NOMO-1 treated with DMSO at 0.1 percent for 48 hours (cell line): ENCODE data around the gene ERN1.

Experiments used
- DNase-seq: peaks from one replicate; lab custom pipeline; 2025; ENCODE audit not compliant: unreplicated experiment; lab: John Stamatoyannopoulos, UW

ERN1 gene

GRCh38 chr17:64084940-64085649 lies 44.8 kb downstream of the ERN1 start:
- no peak for DNase-seq

DNA sequence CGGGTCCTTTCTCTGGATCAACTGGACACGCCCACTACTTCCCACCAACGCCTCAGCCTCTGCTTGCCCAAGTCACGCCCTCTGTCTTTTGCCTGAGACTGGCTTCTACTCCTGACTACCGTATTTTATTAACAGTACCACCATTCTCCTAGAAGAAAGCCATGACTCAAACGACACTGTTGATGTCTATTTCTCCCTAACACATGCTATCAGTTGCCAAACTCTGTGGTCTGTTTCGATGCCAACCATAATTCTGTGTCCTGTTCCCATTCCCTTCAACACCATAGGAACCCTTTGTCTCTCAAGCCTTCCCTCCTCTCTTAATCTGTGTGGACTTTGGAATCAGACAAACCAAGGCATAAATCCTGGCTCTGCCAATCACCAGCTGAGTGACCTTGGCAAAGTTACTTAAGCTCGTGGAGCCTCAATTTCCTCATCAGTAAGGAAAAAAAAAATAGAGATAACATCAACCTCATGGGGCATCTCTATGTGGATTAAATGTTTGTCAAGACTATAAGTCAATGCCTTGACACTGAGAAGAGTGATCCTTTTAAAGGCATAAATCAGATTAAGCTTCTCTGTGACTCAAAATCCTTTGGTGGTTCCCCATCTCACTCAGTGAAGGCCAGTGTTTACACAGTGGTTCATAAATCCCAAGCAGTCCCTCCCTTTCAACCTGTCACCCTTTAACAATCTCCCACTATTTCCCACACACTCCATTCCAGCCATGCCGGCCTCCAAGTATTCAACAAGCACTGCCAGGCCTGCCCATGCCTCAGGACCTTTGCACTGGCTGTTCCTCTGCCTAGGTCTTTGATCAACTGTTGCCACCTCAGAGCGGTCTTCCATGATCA lies 45.6 kb downstream of the ERN1 start:
- DNase-seq, result peak; percentile 9

DNA sequence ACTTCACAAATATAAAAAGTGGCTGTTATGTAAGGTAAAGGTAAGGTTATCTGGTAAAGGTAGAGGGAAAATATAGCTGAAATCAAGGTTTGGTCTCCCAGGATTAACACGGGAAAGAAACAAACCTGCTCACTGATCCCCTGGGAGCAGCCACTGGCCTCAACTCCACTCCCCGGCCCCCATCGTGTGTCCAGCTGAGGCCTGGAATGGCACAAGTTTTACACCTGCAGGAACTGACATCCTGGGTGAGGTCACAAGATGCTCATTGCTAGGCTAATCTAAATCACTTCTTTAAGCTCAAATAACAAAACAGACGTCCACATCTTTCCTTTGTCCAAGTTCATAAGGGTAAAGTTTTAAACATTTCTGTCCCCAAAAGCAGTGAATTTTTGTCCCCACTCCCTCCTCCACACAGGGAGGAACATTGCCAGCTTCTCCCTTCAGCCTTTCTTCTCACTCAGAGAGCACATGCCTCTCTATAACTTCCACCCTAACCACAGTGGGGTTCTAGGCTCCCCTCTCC lies 46.3 kb downstream of the ERN1 start:
- no peak for DNase-seq

DNA sequence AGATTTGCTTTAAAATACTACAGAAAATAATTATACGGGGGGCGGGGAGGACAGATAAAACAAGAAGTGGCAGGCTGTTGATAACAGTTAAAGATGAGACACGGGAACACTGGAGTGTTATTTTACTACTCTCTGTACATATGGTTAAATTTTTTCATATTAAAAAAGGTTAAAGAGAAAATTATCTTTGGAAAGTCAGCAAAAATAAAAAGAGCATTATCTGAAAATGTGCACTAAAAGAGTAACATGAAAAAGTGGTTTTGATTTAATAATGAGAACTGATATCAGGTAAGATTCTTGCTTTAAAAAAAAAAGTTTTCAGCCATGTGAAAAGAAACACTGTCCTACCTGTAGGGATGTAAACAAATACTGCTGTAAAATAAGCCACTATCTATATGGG lies 46.9 kb downstream of the ERN1 start:
- no peak for DNase-seq

GRCh38 chr17:64081802-64082799 lies 47.8 kb downstream of the ERN1 start:
- DNase-seq, result peak; percentile 68

- DNase-seq, result no peak
Measured at GRCh38 chr17:64080174-64080618, 49.7 kb downstream of the ERN1 start.

- DNase-seq, result peak; percentile 73
Measured at GRCh38 chr17:64077379-64077778, 52.6 kb downstream of the ERN1 start.

DNA sequence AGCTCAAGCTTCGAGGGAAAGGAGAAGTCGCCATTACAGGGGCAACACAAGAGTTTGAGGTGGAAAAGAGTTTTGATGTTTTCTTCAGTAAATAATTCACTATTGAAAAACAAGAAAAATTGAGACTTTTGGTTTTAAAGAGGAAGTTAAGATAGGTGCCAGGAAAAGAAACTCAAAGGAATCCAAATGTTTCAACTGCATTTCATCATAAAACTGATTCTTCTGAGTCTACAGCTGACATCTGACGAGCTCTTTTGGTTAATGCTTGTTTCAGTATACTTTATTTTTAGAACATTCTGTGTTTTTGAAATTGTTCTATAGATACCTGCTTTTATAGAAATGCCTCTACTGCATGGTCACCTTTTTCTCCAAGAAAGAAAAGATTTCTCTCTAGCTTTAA lies 54.0 kb downstream of the ERN1 start:
- DNase-seq, result peak; percentile 58

DNA sequence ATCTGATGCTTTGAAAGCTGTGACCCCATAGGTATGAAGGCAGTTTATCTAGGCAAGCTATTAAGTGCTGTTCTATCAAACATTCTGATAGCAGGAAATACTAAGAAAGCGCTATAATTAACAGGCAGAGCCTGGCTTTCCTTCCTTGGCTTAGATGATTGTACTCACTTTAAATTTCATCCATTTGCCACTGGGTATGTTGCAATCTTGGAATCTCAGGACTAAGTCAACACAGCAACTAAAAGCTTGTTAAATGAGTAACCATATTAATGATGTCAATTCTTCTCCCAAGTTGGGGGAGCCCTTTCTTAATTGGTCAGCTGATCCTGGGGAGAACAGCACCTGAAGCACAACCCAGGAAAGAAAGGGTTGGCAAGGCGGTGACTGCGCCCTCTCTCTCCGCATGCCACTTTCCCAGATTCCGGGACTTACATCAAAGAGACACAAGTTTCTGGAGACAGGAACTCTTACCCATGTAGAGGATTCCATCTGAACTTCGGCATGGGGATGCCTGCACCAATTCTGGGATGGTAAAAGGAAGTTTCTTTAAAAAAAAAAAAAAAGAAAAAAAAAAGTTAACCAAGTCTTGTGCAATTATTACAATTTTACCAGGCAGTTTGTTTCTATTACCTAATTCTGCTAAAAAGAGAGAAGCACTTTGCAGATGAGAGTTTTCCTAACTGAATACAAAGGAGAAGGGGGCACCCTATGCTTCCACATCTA lies 55.1 kb downstream of the ERN1 start:
- peak; percentile 74 for DNase-seq

DNA sequence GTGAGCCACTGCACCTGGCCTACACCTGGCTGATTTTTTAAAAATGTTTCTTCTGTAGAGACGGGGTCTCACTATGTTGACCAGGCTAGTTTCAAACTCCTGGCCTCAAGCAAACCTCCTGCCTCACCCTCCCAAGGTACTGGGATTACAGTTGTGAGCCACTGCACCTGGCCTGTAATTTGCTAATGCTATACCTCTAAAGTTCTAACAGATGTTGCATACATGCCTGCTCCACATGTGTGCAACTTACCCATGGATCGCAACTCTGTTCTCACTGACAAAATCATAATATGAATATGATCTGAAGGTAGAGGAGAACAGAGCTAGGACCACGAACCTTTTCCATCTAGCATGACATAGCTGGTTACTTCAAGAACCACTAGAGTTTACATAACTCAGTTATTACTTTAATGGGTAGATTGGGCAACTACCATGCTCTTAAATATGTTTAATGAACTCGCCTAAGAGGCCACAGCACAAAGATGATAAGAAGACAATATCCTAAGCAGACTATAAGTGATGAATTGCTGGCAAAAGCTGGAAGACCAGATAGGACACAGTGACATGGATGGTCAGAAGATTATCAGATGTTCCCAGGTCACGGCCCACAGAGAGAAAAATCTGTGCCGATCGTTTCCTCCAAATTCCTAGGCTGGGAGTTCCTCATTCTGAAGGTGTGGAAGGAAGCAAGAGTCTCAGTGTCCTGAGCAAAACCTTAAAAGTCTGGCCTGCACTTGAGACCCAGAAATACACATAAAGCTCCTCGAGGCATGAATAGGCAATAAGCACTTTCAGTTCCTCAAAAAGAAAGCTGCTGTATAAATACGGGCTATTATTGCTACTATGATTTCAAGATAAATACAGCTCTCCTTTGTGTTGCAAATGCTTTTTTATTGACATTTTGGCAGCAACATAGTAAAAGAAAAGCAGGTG lies 55.9 kb downstream of the ERN1 start:
- peak; percentile 96 for DNase-seq

GRCh38 chr17:64071111-64071510 lies 58.8 kb downstream of the ERN1 start:
- DNase-seq, result no peak

GRCh38 chr17:64070213-64070612 lies 59.7 kb downstream of the ERN1 start:
- no peak for DNase-seq

DNA sequence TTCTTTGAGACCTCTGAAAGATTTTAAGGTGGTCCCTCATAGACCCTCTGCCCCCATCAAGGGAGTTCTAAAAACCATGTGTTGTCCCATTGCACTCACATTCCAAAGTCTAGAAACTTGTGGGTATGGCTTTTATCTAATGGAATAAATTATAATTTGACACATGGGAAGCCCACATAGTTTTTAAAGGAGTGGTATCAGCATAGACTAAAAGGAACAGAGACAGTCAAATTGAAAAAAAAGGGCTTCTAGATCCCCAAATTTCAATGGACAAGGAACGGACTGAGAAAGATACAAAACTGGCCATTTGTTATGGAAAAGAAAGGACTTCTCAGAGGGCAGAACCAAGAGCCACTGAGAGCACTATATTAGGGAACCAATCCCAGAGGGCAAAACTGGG lies 60.8 kb downstream of the ERN1 start:
- DNase-seq, result no peak

DNA sequence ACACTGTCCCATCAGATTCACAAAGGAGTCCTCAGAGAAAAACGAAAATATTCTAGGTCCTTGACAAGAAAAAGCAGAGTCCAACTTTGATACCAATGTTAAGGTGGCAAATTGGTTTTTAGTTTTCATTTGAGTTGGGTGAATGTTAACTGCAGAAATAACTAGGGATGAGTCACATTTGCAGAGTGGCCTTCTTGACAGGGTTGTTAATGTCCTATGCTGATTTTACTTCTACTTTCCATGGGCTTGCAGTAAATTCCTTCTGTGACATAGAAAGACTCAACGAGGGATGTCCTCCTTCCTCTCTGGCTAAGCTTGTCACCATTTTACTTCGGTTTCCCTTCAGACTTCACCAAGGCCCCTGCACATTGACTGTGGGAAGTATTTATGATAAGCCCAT lies 62.3 kb downstream of the ERN1 start:
- peak; percentile 43 for DNase-seq

DNA sequence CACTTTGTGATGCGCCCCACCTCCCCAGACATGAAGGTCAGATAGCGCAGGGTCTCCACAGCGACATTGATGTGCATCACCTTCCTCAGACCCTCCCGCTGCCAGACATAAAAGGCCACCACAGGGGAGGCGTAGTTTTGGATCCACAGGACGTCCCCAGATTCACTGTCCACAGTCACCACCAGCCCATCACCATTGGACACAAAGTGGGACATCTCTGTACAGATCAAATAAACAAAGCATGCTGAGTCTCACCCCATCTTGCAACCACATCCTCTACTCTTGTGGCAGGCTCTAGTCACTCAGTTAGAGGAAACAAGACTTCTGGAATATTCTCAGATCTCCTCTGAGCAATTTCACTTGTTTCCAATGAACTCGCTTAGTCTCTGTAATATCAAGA lies 63.2 kb downstream of the ERN1 start:
- DNase-seq, result no peak

GRCh38 chr17:64065161-64065560 lies 64.8 kb downstream of the ERN1 start:
- DNase-seq, result no peak

- DNase-seq, result no peak
Measured at GRCh38 chr17:64064331-64064730, 65.6 kb downstream of the ERN1 start.

GRCh38 chr17:64063766-64064224 lies 66.1 kb downstream of the ERN1 start:
- DNase-seq, result peak; percentile 12

DNA sequence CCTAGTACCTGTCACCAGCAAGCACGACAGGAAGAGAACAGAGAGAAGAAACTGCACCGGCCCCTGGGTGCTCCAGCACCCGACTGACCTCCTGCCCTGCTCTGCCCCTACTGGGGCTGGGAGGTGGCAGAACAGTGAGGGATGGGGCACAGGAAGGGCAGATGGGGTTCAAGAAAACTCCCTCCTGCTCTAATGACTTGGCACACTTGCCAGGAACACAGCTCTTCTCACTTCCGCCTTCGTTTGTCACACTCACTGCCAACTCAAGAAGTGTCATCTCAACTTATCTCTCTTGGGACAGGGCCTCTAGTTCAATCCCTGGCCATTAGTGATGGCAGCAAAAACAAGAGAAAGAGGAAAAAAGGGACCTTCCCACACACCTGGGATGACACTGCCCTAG lies 66.9 kb downstream of the ERN1 start:
- no peak for DNase-seq
